ENCODE measurements around the gene STK11.

DNA sequence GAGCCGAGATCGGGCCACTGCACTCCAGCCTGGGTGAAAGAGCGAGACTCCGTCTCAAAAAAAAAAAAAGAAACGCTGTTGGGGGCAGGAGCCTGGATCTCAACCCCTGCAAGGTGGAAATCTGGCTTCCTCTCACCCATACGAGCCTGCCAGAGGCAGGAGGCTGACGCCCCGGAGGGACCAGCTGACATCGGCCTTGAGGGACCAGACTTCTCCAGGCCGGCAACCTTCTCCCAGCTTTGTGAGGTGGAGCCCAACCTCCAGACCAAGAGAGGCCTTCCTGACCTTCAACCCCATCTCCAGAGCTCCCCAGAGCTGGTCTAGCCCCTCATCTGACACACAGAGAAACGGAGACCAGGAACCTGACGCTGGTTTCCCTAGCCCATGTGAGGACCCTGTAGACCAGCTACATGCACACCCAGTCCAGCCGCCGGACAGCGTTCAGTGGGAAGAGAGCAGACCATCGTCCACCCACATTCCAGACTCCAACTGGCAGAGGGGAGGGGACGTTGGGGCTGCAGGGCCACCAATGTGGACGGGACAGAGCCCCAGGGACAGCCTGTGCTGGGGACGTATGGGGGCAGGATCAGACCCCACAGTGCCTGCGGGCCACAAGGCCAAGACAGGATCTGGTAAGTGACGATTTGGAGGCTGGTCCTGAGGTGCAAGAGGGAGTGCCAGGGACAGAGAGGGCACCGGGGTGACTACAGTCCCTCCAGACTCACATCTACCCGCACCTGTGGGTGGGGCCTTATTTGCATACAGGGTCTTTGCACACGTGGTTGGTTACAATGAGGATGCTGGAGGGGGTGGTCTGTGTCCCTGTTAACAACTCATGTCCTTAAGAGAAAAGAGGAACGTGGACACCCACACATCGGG is 42.9 kb upstream of the STK11 start:
- no peak for TF ChIP-seq POLR2A (IDR thresholded peaks at IDR 0.05)
- TF ChIP-seq, protein P1, sequence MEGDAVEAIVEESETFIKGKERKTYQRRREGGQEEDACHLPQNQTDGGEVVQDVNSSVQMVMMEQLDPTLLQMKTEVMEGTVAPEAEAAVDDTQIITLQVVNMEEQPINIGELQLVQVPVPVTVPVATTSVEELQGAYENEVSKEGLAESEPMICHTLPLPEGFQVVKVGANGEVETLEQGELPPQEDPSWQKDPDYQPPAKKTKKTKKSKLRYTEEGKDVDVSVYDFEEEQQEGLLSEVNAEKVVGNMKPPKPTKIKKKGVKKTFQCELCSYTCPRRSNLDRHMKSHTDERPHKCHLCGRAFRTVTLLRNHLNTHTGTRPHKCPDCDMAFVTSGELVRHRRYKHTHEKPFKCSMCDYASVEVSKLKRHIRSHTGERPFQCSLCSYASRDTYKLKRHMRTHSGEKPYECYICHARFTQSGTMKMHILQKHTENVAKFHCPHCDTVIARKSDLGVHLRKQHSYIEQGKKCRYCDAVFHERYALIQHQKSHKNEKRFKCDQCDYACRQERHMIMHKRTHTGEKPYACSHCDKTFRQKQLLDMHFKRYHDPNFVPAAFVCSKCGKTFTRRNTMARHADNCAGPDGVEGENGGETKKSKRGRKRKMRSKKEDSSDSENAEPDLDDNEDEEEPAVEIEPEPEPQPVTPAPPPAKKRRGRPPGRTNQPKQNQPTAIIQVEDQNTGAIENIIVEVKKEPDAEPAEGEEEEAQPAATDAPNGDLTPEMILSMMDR (IDR thresholded peaks at IDR 0.05 in 4 of 5, conservative IDR thresholded peaks at IDR 0.05 in 1 of 5): no peak

Data from gastrocnemius medialis (tissue), 4 donors.